LNCaP clone FGC (cell line): Measurements from ENCODE around the gene CA12.

Source experiments
- DNase-seq: peaks from one replicate; pipeline ENCODE4 v3.0.0-alpha.2; 2011; ENCODE audit warnings: low read depth
- H3K4me3 ChIP-seq: 2 replicates; pipeline ENCODE4 v1.5.1; 2011; ENCODE audit warnings: mild to moderate bottlenecking, low read depth, low read length, control low read depth
- CTCF ChIP-seq: IDR thresholded peaks from 2 replicates; pipeline ENCODE4 v1.5.1; 2012; ENCODE audit warnings: mild to moderate bottlenecking; ENCODE audit not compliant: control insufficient read depth, insufficient read depth; ENCODE audit errors: extremely low read depth

Gene CA12

GRCh38 chr15:63332367-63333124, 49.1 kb downstream of the CA12 start:
- H3K4me3 ChIP-seq, result no peak overlapping the region
- DNase-seq, result peak; percentile 50
- no peak for TF ChIP-seq CTCF

GRCh38 chr15:63331456-63331855, 50.2 kb downstream of the CA12 start:
- H3K4me3 ChIP-seq, result no peak overlapping the region
- no peak for DNase-seq
- no peak for TF ChIP-seq CTCF

GRCh38 chr15:63330926-63331325, 50.7 kb downstream of the CA12 start:
- no peak for TF ChIP-seq CTCF
- no peak overlapping the region for H3K4me3 ChIP-seq
- no peak for DNase-seq

GRCh38 chr15:63329567-63330350, 51.9 kb downstream of the CA12 start:
- DNase-seq, result no peak
- TF ChIP-seq CTCF, result no peak
- no peak overlapping the region for H3K4me3 ChIP-seq

- DNase-seq, result no peak
- no peak for TF ChIP-seq CTCF
- H3K4me3 ChIP-seq, result no peak overlapping the region
These were observed 53.8 kb downstream of the CA12 start for GRCh38 chr15:63327648-63328421.

- TF ChIP-seq CTCF, result no peak
- DNase-seq, result no peak
- H3K4me3 ChIP-seq, result no peak overlapping the region
These were observed 56.9 kb downstream of the CA12 start for GRCh38 chr15:63324770-63325169.
